Measurements from ENCODE around the gene SEMA5A. TPM values are rescaled to one million over a fixed set of nuclear protein-coding genes. Genes with fewer than 3 reads are reported as not detected.

Gene SEMA5A
- total RNA-seq, 2 experiments from 2014 or later: 0.48 to 0.52 TPM

DNA sequence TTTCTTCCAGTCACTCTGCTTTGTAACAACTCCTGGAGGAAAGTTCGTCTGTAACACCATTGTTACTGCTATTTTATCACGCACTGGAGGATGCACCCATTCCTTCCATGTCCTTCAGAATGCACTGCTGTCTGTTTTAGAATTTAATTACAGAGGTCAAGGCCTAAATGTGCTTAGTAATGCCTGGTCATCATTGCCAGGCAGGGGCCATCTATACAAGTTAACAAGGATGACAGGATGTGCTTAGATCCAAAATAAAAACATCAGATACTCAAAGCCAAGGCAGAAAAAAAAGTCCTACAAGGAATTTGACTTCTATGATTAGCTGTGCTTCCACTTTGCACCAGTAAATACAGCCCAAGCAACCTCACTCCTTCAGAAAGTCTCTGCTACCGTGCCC, 371.4 kb downstream of the SEMA5A start:
- Mint-ChIP-seq H3K36me3 (no peaks in the 10 kb centered on the region), H3K27ac (no peak overlapping the region), H3K4me3 (no peak overlapping the region), H3K27me3 (no peaks in the 10 kb centered on the region), H3K4me1 (ENCODE audit: low read depth) (no peaks in the 10 kb centered on the region), H3K9me3 (peaks cover 3% of the 10 kb centered on the region)
- DNase-seq: no peak
- POLR2A ChIA-PET: no interaction called here
- intact Hi-C loops (cut with micrococcal nuclease): no loop called here
- CTCF ChIA-PET: no interaction called here

DNA sequence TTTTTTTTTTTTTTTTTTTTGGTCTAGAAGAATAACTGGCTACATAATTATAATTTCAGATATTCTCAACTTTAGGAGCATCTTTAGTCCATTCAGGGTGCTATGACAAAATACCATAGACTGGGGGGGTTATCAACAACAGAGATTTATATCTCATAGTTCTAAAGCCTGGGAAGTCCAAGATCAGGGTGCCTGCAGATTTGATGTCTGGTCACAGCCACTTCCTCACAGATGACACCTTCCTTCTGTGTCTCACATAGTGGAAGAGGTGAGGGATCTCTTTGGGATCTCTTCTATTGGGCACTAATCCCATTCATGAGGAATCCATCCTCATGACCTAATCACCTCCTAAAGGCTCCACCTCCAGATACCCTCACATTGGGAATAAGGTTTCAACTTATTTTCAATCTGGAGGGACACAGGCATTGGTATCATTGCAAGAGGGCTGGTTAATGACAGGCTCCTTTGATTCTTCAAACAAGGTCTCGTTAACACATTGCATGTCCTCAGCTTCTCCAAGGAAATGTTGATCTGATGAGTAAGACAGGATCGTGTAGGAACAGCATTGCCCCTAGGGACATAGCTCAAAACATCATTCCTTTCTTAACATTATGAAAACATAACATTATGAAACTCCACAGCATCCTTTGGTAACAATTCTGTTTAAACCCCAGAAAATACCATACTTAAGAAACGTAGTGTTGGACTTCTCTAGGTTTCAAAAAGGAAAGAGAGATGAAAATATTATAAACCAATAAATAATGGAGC, 372.4 kb downstream of the SEMA5A start:
- Mint-ChIP-seq H3K36me3 (no peaks in the 10 kb centered on the region), H3K4me1 (ENCODE audit: low read depth) (no peaks in the 10 kb centered on the region), H3K27me3 (no peaks in the 10 kb centered on the region), H3K4me3 (no peak overlapping the region), H3K9me3 (peaks cover 3% of the 10 kb centered on the region), H3K27ac (no peak overlapping the region)
- POLR2A ChIA-PET: no interaction called here
- intact Hi-C loops (cut with micrococcal nuclease): no loop called here
- CTCF ChIA-PET: no interaction called here
- no peak for DNase-seq

- CTCF ChIA-PET: no interaction called here
- intact Hi-C loops (cut with micrococcal nuclease): no loop called here
- Mint-ChIP-seq H3K4me1 (ENCODE audit: low read depth) (no peaks in the 10 kb centered on the region), H3K27ac (no peak overlapping the region), H3K4me3 (no peak overlapping the region), H3K36me3 (no peaks in the 10 kb centered on the region), H3K9me3 (peaks cover 3% of the 10 kb centered on the region), H3K27me3 (no peaks in the 10 kb centered on the region)
- POLR2A ChIA-PET: no interaction called here
- no peak for DNase-seq
Measured at GRCh38 chr5:9170026-9170425, 375.8 kb downstream of the SEMA5A start.

- Mint-ChIP-seq H3K36me3 (no peaks in the 10 kb centered on the region), H3K27ac (no peak overlapping the region), H3K27me3 (no peaks in the 10 kb centered on the region), H3K9me3 (peaks cover 3% of the 10 kb centered on the region), H3K4me3 (no peak overlapping the region), H3K4me1 (ENCODE audit: low read depth) (no peaks in the 10 kb centered on the region)
- ChIA-PET CTCF (no interaction called here), POLR2A (no interaction called here)
- intact Hi-C loops (cut with micrococcal nuclease): no loop called here
- no peak for DNase-seq
Measured at GRCh38 chr5:9169557-9169902, 376.3 kb downstream of the SEMA5A start.

GRCh38 chr5:9168791-9169556, 376.9 kb downstream of the SEMA5A start:
- Mint-ChIP-seq H3K36me3 (no peaks in the 10 kb centered on the region), H3K4me1 (ENCODE audit: low read depth) (no peaks in the 10 kb centered on the region), H3K27ac (no peak overlapping the region), H3K27me3 (no peaks in the 10 kb centered on the region), H3K4me3 (no peak overlapping the region), H3K9me3 (peaks cover 3% of the 10 kb centered on the region)
- DNase-seq: no peak
- POLR2A ChIA-PET: no interaction called here
- CTCF ChIA-PET: no interaction called here
- intact Hi-C loops (cut with micrococcal nuclease): no loop called here

DNA sequence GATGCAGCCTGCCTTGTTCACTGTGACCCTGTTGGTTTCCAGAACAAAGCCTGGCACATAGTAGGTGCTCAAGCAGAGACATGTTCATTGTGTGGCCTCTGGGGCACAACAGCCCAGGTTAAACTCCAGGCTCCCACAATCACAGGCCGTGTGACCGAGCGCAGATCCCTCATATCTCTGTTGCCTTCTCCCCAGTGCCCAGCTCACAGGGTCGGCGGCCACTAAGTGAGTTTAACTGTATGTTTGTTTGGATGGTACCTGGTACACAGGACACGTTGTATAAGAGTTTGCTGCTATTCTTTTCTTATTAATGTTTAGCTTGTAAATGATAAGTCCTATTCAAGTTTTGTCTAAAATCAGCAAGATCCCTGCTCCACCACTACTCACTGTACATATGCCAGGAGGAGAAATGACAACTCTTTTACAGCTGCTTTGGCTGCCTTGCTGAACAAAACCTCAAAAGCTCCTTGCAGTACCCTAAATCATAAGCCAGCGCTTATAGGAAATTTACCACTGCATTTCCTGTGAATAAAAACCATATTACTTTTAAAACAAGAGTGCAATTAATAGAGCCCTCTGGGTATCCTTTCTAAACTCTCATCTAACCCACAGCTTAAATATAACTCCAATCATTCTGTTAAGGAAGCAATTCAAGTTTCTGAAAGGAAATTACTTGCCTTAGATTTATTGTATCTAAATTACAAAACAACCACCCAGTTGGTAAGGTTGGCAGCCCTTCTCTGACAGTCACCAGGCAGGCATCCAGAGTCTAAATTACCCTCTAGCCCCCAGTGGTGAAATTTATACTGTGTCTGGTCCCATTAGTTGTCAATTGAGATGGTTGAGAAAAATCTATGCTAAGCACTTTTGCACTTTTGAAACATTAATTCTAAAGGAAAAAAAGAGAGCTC, 379.4 kb downstream of the SEMA5A start:
- no peaks in the 10 kb centered on the region for H3K9me3 Mint-ChIP-seq
- CTCF ChIA-PET: no interaction called here
- DNase-seq: no peak
- intact Hi-C loops (cut with micrococcal nuclease): no loop called here
- H3K4me1 Mint-ChIP-seq (ENCODE audit: low read depth): no peaks in the 10 kb centered on the region
- POLR2A ChIA-PET: no interaction called here
- H3K27ac Mint-ChIP-seq: no peak overlapping the region
- no peaks in the 10 kb centered on the region for H3K27me3 Mint-ChIP-seq
- H3K4me3 Mint-ChIP-seq: no peak overlapping the region
- no peaks in the 10 kb centered on the region for H3K36me3 Mint-ChIP-seq

DNA sequence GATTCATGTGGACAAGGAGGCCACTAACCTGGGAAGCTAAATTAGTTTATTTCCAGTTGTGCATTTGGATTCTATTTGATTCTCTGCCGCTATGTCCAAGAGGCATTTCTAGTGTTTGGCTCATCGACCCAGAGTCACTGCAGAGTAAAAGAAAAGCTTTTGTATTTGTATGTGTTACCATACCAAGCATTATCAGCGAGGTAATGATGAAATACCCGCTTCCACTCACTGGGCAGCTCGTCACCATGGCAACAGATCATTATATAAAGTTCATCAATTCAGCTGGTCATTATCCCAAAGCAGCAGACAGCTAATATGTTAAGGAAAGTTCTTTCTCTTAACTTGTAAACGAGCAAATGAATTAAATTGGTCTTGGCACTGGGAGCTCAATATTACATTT, 380.3 kb downstream of the SEMA5A start:
- CTCF ChIA-PET: no interaction called here
- no peak for DNase-seq
- Mint-ChIP-seq H3K27ac (no peak overlapping the region), H3K4me3 (no peak overlapping the region), H3K9me3 (no peaks in the 10 kb centered on the region), H3K4me1 (ENCODE audit: low read depth) (no peaks in the 10 kb centered on the region), H3K27me3 (no peaks in the 10 kb centered on the region), H3K36me3 (no peaks in the 10 kb centered on the region)
- intact Hi-C loops (cut with micrococcal nuclease): no loop called here
- POLR2A ChIA-PET: no interaction called here

- H3K36me3 Mint-ChIP-seq: no peaks in the 10 kb centered on the region
- intact Hi-C loops (cut with micrococcal nuclease): no loop called here
- no peaks in the 10 kb centered on the region for H3K4me1 Mint-ChIP-seq (ENCODE audit: low read depth)
- H3K4me3 Mint-ChIP-seq: no peak overlapping the region
- no peak overlapping the region for H3K27ac Mint-ChIP-seq
- POLR2A ChIA-PET: no interaction called here
- no peak for DNase-seq
- no peaks in the 10 kb centered on the region for H3K9me3 Mint-ChIP-seq
- CTCF ChIA-PET: no interaction called here
- H3K27me3 Mint-ChIP-seq: no peaks in the 10 kb centered on the region
Measured at GRCh38 chr5:9160747-9161146, 385.1 kb downstream of the SEMA5A start.

DNA sequence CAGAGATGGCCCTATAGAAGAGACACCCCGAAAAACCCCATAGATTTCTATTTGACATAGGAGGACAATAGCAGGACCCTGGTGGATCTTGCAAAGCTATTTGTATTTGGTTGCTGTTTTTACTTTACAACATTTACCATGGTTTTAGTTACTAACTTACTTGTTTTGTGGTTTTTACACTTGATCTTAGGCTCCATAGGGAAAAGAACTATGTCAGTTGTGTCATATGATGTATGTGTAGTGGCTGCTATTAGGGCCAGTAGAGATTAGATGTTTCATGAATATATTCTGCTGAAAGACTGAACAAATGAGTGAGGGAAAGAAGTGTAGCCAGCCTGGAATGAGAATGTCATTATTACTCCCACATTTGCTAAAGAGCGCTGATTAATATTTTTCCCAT, 388.1 kb downstream of the SEMA5A start:
- H3K27ac Mint-ChIP-seq: no peak overlapping the region
- POLR2A ChIA-PET: no interaction called here
- intact Hi-C loops (cut with micrococcal nuclease): no loop called here
- no peak for DNase-seq
- no peaks in the 10 kb centered on the region for H3K27me3 Mint-ChIP-seq
- H3K4me3 Mint-ChIP-seq: no peak overlapping the region
- no peaks in the 10 kb centered on the region for H3K36me3 Mint-ChIP-seq
- no peaks in the 10 kb centered on the region for H3K4me1 Mint-ChIP-seq (ENCODE audit: low read depth)
- H3K9me3 Mint-ChIP-seq: no peaks in the 10 kb centered on the region
- CTCF ChIA-PET: no interaction called here

DNA sequence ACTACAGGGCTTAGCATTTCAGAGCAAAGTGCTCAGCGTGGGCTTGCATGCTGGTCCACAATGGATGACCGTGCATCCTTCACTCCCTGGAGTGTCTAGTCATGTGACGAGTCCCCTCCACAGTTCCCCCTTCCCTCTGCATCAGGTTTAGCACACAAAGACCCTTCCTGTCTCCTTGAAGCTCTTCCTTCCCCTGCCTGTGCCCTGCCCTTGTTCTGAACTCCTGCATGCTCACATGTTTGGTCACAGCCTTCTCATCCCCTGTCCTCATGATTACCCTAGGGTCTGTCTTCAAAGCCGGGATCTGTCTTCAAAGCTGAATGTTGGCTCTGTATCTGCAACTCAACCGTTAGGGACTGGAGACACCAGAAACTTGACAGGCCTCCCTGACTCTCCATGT, 388.9 kb downstream of the SEMA5A start:
- H3K36me3 Mint-ChIP-seq: no peaks in the 10 kb centered on the region
- intact Hi-C loops (cut with micrococcal nuclease): no loop called here
- H3K4me3 Mint-ChIP-seq: no peak overlapping the region
- H3K27ac Mint-ChIP-seq: no peak overlapping the region
- POLR2A ChIA-PET: no interaction called here
- no peak for DNase-seq
- H3K27me3 Mint-ChIP-seq: no peaks in the 10 kb centered on the region
- H3K9me3 Mint-ChIP-seq: no peaks in the 10 kb centered on the region
- H3K4me1 Mint-ChIP-seq (ENCODE audit: low read depth): no peaks in the 10 kb centered on the region
- CTCF ChIA-PET: no interaction called here

GRCh38 chr5:9156282-9156681, 389.6 kb downstream of the SEMA5A start:
- intact Hi-C loops (cut with micrococcal nuclease): no loop called here
- Mint-ChIP-seq H3K9me3 (no peaks in the 10 kb centered on the region), H3K27me3 (no peaks in the 10 kb centered on the region), H3K4me1 (ENCODE audit: low read depth) (no peaks in the 10 kb centered on the region), H3K4me3 (no peak overlapping the region), H3K27ac (no peak overlapping the region), H3K36me3 (no peaks in the 10 kb centered on the region)
- ChIA-PET POLR2A (no interaction called here), CTCF (no interaction called here)
- peak; percentile 18 for DNase-seq

GRCh38 chr5:9151684-9152427, 394.0 kb downstream of the SEMA5A start:
- H3K4me3 Mint-ChIP-seq: no peak overlapping the region
- H3K27ac Mint-ChIP-seq: no peak overlapping the region
- ChIA-PET POLR2A (no interaction called here), CTCF (no interaction called here)
- H3K4me1 Mint-ChIP-seq (ENCODE audit: low read depth): no peaks in the 10 kb centered on the region
- H3K27me3 Mint-ChIP-seq: no peaks in the 10 kb centered on the region
- intact Hi-C loops (cut with micrococcal nuclease): no loop called here
- no peaks in the 10 kb centered on the region for H3K36me3 Mint-ChIP-seq
- no peaks in the 10 kb centered on the region for H3K9me3 Mint-ChIP-seq
- no peak for DNase-seq
